Panc1 (cell line): Measurements from ENCODE around the gene WDR46. TPM values are rescaled to one million over a fixed set of nuclear protein-coding genes. Genes with fewer than 3 reads are reported as not detected.

Experiments
- ATAC-seq: fragments of 200-7000 bp; cut with Tn5 transposase; 2 replicates; pipeline ENCODE4 v1.9.1; 2020; ENCODE audit warnings: mild to moderate bottlenecking, moderate library complexity
- BruUV-seq: library from RNA; stranded (reverse); fragments of 400-500 nt; replicated peaks from 2 replicates; lab custom pipeline; 2021; lab: Mats Ljungman, UMichigan
- CTCF ChIA-PET: fragments of 300-600 bp; sonication (Branson Sonifier 250); formaldehyde crosslinking; loops from one replicate; lab custom pipeline; 2022; ENCODE audit warnings: antibody characterized with exemption; lab: Charles Lee
- POLR2A ChIA-PET: fragments of 300-600 bp; sonication (Branson Sonifier 250); formaldehyde crosslinking; loops from one replicate; lab custom pipeline; 2022; ENCODE audit warnings: antibody characterized with exemption; lab: Charles Lee
- DNase-seq: peaks from one replicate; pipeline ENCODE4 v3.0.0-alpha.2; 2010; ENCODE audit warnings: low read depth, low spot score
- H3K27ac ChIP-seq: 2 replicates; pipeline ENCODE4 v1.5.1; 2011; ENCODE audit warnings: mild to moderate bottlenecking, low read length, inconsistent platforms
- H3K27me3 ChIP-seq: fragments of 200-500 bp; sonication (Bioruptor generic); 2 replicates; pipeline ENCODE4 v1.6.0; 2014; ENCODE audit warnings: low read length, inconsistent platforms; ENCODE audit not compliant: control insufficient read depth, insufficient read depth
- H3K36me3 ChIP-seq: fragments of 200-500 bp; sonication (Bioruptor generic); 2 replicates; pipeline ENCODE4 v1.5.1; 2014; ENCODE audit warnings: inconsistent platforms, mild to moderate bottlenecking, low read length, moderate library complexity; ENCODE audit not compliant: control insufficient read depth, insufficient read depth
- H3K4me1 ChIP-seq: 2 replicates; pipeline ENCODE4 v1.5.1; 2011; ENCODE audit warnings: inconsistent platforms, mild to moderate bottlenecking, low read length, moderate library complexity; ENCODE audit not compliant: control insufficient read depth, insufficient read depth
- H3K4me3 ChIP-seq, 2 experiments: 2 replicates each; pipeline ENCODE4 v1.5.1; 2011 to 2012; ENCODE audit warnings: low read depth in 2 of 2, low read length in 2 of 2, mild to moderate bottlenecking in 2 of 2, inconsistent platforms in 1 of 2, moderate library complexity in 1 of 2
- H3K9me3 ChIP-seq: fragments of 200-500 bp; sonication (Bioruptor generic); 2 replicates; pipeline ENCODE4 v1.5.1; 2014; ENCODE audit warnings: low read depth, mild to moderate bottlenecking, inconsistent platforms, low read length, moderate library complexity; ENCODE audit not compliant: control insufficient read depth, insufficient read depth
- CTCF ChIP-seq: fragments of 450-650 bp; IDR thresholded peaks from 2 replicates; pipeline ENCODE4 v1.5.1; 2017; ENCODE audit warnings: mild to moderate bottlenecking
- POLR2AphosphoS5 ChIP-seq: IDR thresholded peaks from 2 replicates; pipeline ENCODE4 v1.6.1; 2012; ENCODE audit warnings: mild to moderate bottlenecking, low read depth, low read length, moderate library complexity
- REST ChIP-seq, 2 experiments: IDR thresholded peaks; 2 replicates each; pipeline ENCODE4 v1.6.1; 2011 to 2012; ENCODE audit warnings: low read depth in 2 of 2, control low read depth in 1 of 2, low read length in 1 of 2, mild to moderate bottlenecking in 1 of 2, moderate library complexity in 1 of 2; ENCODE audit not compliant: insufficient read depth in 1 of 2
- SIN3A ChIP-seq: IDR thresholded peaks from 2 replicates; pipeline ENCODE4 v1.6.1; 2012; ENCODE audit warnings: low read depth, mild to moderate bottlenecking, low read length, moderate library complexity, borderline replicate concordance; ENCODE audit not compliant: insufficient read depth
- TCF7L2 ChIP-seq: IDR thresholded peaks from 2 replicates; pipeline ENCODE4 v1.6.1; 2011; ENCODE audit warnings: mild to moderate bottlenecking, low read depth, low read length, inconsistent platforms
- in situ Hi-C: cut with HindIII; loops from 2 replicates; pipeline ENCODE4 v1.10.0; 2016; ENCODE audit warnings: low sequenced_read_pairs, low pct_unique_long_range_greater_than_20kb
- intact Hi-C: fragments of 100-400 bp; cut with micrococcal nuclease; formaldehyde crosslinking; loops from one replicate; pipeline ENCODE4 v1.10.0; 2022; ENCODE audit not compliant: unreplicated experiment
- total RNA-seq: library from RNA; stranded (reverse); gene quantifications from one replicate; pipeline ENCODE4 v1.2.1, GENCODE V29; 2021; ENCODE audit not compliant: unreplicated experiment

Gene WDR46
- total RNA-seq, 1 experiment from 2014 or later, result 80.6 TPM

DNA sequence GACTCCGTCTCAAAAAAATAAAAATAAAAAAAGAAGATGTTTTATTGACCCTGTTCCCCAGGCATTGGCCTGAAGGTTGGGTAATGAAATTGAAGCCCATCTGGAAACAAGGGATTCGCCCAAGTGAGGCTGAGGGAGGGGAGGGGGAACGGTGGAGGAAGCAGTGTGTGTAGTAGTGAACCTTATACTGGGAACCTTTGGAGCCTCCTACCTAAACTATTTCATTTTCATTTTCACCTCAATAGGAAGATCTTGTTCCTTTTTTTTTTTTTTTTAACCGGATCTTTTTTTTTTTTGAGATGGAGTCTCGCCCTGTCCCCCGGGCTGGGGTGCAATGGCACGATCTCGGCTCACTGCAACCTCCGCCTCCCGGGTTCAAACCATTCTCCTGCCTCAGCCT, 41.7 kb upstream of the WDR46 start:
- ChIA-PET CTCF (no interaction called here), POLR2A (no interaction called here)
- Histone ChIP-seq H3K4me3 (no peak overlapping the region), H3K36me3 (no peaks in the 10 kb centered on the region), H3K27me3 (no peaks in the 10 kb centered on the region), H3K9me3 (no peaks in the 10 kb centered on the region), H3K4me1 (no peaks in the 10 kb centered on the region), H3K27ac (no peak overlapping the region)
- intact Hi-C loops (no loop called here), in situ Hi-C loops (no loop called here)
- TF ChIP-seq REST (IDR thresholded peaks at IDR 0.05; ENCODE audit: insufficient read depth in 1 of 2, low read depth in 2 of 2, low read length in 1 of 2) (no peak), CTCF (no peak), TCF7L2 (no peak), POLR2AphosphoS5 (no peak), SIN3A (no peak)
- DNase-seq, result no peak
- BruUV-seq, result no TSS peak
- no peak for ATAC-seq

GRCh38 chr6:33329058-33329457, 40.0 kb upstream of the WDR46 start:
- no TSS peak for BruUV-seq
- TF ChIP-seq CTCF, result no peak
- TF ChIP-seq SIN3A, result no peak
- H3K9me3 ChIP-seq, result no peaks in the 10 kb centered on the region
- H3K27ac ChIP-seq, result no peak overlapping the region
- no peak for DNase-seq
- peak; percentile 62; the same call in 1 of the 2 replicates for ATAC-seq
- in situ Hi-C loops (no loop called here), intact Hi-C loops (no loop called here)
- ChIA-PET CTCF (no interaction called here), POLR2A (interaction anchor here (0.7 kb wide), 1 partner anchor 66 kb away, joined by 11 read pairs; no protein-coding TSS in a partner anchor)
- no peak overlapping the region for H3K4me3 ChIP-seq
- peaks cover 3% of the 10 kb centered on the region for H3K4me1 ChIP-seq
- no peaks in the 10 kb centered on the region for H3K36me3 ChIP-seq
- no peaks in the 10 kb centered on the region for H3K27me3 ChIP-seq
